ENCODE data around the gene SNAI3.

- TF ChIP-seq, protein P1, sequence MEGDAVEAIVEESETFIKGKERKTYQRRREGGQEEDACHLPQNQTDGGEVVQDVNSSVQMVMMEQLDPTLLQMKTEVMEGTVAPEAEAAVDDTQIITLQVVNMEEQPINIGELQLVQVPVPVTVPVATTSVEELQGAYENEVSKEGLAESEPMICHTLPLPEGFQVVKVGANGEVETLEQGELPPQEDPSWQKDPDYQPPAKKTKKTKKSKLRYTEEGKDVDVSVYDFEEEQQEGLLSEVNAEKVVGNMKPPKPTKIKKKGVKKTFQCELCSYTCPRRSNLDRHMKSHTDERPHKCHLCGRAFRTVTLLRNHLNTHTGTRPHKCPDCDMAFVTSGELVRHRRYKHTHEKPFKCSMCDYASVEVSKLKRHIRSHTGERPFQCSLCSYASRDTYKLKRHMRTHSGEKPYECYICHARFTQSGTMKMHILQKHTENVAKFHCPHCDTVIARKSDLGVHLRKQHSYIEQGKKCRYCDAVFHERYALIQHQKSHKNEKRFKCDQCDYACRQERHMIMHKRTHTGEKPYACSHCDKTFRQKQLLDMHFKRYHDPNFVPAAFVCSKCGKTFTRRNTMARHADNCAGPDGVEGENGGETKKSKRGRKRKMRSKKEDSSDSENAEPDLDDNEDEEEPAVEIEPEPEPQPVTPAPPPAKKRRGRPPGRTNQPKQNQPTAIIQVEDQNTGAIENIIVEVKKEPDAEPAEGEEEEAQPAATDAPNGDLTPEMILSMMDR (IDR thresholded peaks at IDR 0.05), result no peak
- no peak for TF ChIP-seq HMGXB4 (CRISPR knock-in tag; IDR thresholded peaks at IDR 0.05)
- TF ChIP-seq SP1 (CRISPR knock-in tag; conservative IDR thresholded peaks at IDR 0.05), result no peak
- TF ChIP-seq CBFB (CRISPR knock-in tag; IDR thresholded peaks at IDR 0.05; ENCODE audit: low read depth), result no peak
- TF ChIP-seq, protein P2, sequence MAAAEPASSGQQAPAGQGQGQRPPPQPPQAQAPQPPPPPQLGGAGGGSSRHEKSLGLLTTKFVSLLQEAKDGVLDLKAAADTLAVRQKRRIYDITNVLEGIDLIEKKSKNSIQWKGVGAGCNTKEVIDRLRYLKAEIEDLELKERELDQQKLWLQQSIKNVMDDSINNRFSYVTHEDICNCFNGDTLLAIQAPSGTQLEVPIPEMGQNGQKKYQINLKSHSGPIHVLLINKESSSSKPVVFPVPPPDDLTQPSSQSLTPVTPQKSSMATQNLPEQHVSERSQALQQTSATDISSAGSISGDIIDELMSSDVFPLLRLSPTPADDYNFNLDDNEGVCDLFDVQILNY (CRISPR knock-in tag; IDR thresholded peaks at IDR 0.05), result no peak
These were observed 1.3 kb upstream of the SNAI3 start for GRCh38 chr16:88687676-88688012.
